HuH-7 (cell line): ENCODE measurements around the gene MYO5A.
"Not testable (repeated sequence)": the region's sequence is repeated elsewhere in the genome, so short reads cannot be mapped to it uniquely, and the experiment has no call there.

Source experiments
- DNase-seq: peaks from one replicate; pipeline ENCODE4 v3.0.0; 2011; ENCODE audit warnings: low spot score

Gene MYO5A

DNA sequence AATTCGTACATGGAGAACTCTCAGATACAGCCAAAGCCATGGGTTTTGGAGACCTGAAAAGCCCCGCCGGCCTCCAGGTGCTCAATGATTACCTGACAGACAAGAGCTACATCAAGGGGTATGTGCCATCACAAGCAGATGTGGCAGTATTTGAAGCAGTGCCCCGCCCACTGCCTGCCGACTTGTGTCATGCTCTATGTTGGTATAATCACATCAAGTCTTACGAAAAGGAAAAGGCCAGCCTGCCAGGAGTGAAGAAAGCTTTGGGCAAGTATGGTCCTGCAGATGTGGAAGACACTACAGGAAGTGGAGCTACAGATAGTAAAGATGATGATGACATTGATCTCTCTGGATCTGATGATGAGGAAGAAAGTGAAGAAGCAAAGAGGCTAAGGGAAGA, 23.5 kb downstream of the MYO5A start:
- no peak for DNase-seq

GRCh38 chr15:52503788-52504496, 24.7 kb downstream of the MYO5A start:
- no peak for DNase-seq

DNA sequence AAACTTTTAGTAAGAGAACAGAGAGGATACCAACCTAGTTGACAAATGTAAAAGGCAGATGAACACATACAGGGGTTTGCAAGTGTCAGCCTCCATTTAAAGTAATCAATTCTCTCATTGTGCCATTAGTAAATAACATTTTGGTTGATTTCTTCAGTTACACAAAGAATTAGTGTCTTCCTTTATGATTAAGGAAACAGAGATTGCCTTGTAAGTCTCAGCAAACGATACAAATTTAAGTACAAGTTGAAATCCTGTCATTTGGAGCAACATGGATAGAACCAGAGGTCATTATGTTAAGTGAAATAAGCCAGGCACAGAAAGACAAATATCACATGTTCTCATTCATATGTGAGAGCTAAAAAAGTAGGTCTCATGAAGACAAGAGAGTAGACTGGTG, 26.1 kb downstream of the MYO5A start:
- no peak for DNase-seq

- DNase-seq: no peak
These were observed 29.2 kb downstream of the MYO5A start for GRCh38 chr15:52499506-52499905.

DNA sequence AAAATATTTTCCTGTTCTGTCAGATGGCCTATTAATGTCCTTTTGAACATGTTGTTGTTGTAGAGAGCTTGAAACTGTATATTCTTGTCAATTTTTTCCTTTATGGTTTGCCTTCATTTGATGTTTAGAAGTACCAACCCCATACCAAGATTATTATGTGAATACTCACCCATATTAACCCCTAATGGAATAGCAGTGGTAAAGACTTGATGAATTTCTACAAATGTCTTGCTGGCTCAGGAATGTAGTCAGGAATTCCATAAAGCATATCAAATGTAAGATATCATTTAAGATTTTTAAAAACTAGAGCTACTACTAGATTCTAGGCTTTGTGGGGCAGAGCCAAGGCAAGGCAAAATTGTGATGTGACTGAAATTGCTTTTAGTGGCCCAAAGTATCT, 30.0 kb downstream of the MYO5A start:
- DNase-seq: no peak

DNA sequence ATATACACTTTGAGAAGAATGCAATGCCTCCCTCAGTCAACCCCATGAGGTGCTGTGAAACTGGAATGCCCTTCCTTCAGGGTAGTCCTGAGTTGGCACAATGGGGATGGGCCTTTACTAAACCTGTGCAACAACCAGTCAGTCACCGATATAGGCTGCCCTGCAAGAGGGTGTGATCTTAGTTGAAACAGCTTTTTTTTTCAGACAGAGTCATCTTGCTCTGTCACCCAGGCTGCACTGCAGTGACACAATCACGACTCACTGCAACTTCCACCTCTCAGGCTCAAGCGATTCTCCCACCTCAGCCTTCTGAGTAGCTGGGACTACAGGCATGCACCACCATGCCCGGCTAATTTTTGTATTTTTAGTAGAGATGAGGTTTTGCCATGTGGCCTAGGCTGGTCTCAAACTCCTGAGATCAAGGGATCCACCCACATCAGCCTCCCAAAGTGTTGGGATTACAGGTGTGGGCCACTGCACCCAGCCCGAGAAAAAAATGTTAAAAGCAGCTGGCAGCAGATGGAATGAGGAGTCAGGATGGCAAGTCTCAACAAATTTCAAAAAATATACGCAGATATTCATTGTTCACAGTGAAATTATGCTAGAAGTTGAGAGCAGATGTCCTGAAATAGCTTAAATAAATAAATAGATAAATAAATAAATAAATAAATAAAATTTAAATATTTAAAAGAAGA, 31.8 kb downstream of the MYO5A start:
- DNase-seq: no peak

- DNase-seq: no peak
These were observed 32.5 kb downstream of the MYO5A start for GRCh38 chr15:52496175-52496574.

DNA sequence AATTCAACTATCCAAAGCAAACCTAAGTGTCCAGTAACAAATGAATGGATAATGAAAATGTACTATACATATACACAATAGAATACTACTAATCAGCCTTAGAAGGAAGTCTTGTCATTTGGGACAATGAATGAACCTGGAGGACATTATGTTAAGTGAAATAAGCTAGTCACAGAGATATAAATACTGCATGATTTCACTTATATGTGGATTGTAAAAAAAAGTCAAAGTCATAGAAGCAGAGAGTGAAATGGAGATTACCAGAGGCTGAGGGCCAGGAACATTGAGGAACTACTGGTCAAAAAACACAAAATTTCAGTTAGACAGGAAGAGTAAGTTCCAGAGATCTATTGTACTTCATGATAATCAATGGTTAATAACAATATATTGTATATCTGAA, 33.6 kb downstream of the MYO5A start:
- DNase-seq: no peak

- DNase-seq: no peak
These were observed 34.7 kb downstream of the MYO5A start for GRCh38 chr15:52493968-52494367.

DNA sequence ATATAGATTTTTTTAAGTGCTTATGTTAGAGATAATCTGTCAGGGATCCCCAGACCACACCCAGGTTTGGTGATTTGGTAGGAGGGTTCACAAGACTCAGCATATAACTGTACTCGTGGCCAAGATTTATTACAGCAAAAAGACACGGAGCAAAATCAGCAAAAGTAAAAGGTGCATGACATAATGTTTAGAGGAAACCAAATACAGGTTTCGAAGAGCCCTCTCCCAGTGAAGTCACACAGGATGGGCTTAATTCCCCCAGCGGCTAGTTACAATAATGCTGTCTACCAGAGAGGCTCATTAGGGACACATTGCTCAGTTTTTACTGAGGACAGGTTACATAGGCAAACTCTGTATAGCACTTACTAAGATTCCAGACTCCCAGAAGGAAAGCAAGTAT, 36.5 kb downstream of the MYO5A start:
- DNase-seq: no peak

DNA sequence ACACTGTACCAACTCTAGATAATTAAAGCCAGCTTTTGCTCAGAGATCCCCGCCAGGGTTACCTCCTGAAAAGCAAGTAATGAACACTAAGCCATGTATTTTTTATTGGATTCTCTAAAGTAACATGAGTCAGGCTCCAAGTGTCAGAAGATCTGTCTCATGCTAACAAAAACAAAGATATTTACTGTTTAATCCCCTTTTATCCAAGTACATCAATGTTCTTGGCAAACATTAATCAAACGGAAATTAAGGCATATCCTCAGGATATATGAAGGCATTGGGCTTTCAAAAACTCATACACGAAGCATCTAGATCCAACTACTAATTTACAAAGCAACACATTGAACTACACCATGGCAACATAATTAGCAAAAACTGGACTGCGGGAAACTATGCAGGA, 37.2 kb downstream of the MYO5A start:
- DNase-seq: no peak

GRCh38 chr15:52489430-52489829, 39.2 kb downstream of the MYO5A start:
- DNase-seq: not testable (repeated sequence)

DNA sequence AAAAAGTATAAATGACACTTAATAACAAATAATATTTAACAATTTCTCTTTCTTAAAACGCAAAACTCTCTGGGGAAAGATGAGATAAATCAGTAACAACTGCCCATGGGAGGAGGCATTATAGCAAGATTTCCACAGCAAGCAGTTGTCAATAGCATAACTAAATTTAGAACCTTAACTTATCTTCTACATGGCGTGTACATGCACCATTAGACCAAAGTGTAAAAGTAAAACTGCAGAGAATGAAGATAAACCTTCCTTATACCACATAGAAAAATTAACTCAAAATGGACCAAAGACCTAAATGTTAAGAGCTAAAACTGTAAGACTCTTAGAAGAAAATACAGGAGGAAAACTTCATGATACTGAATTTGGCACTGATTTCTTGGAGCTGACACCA, 39.9 kb downstream of the MYO5A start:
- no peak for DNase-seq

GRCh38 chr15:52486003-52486996, 42.4 kb downstream of the MYO5A start:
- no peak for DNase-seq

GRCh38 chr15:52485290-52485689, 43.4 kb downstream of the MYO5A start:
- DNase-seq: no peak

DNA sequence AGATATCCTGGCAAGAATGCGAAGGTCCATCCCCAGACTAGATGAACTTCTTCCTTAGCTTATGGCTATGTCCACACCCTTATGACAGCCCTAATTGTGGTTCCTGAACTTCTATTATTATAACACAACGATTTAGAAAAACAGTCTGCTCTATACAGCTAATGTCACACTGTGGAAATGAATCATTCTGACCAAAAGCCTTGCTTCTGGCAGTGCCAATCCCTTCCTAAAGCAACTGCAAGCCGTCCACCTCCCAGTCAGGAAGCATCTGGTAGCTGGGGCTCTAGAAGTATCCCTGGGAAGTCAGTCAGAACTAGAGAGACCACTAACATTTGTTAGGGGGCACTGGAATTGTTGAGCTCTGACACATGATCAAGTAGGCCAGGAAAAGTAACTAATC, 45.0 kb downstream of the MYO5A start:
- no peak for DNase-seq

GRCh38 chr15:52481915-52482314, 46.8 kb downstream of the MYO5A start:
- DNase-seq: no peak

DNA sequence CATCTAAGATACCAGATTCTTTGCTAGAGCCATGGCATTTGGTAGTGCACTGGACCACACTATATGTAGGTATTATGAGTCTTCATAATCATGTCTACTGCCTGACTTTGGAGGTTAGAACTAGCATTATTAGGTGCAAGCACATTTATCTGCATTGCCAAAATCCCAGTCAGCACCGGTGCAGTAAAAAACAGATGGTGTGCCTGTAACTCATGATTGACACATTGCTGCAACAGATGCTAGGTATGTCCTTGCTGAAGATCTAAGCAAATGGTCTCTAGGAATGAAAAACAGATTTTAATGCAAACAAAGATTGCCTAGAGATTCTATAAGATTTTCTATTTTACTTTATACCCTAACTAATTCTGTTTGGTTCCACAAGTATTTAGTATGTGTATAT, 47.7 kb downstream of the MYO5A start:
- no peak for DNase-seq

DNA sequence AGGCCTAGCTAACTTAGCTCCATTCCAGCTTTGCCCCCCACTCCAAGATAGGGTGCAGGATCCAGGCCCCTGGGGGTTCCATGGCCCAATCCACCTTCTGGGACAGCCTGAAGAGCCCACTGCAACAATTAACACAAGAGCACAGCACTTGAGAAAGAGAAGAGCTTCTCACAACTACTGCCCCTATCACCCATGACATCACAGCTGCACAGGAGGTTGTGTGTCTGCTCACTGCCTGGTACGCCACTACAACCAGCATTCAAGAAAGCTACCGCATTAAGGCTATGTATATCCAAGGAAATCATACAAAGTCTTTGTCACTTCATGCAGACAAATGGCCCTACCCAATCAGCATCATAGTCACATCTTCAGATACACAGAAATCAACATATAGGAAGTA, 62.0 kb downstream of the MYO5A start:
- no peak for DNase-seq

- no peak for DNase-seq
These were observed 62.5 kb downstream of the MYO5A start for GRCh38 chr15:52466134-52466701.

DNA sequence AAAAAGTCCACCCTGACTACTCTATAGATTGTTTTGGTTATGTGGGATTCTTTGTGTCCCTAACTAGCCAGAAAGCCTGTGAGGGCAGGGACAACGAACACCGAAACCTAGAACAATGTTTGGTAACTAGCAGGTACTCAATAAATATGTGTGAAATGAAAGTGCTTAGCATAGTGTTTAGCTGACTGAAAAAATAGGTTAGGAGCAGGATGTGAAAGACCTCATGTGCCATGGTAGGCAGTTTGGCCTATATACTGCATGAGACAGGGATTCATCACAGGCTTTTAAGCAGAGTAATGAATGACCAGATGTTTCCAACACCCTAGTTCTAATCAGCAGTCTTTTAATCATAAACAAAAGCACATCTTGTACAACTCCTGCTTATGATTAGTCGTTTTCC, 64.2 kb downstream of the MYO5A start:
- DNase-seq: no peak

GRCh38 chr15:52464040-52464439, 64.6 kb downstream of the MYO5A start:
- no peak for DNase-seq
